Measurements from ENCODE around the gene TMEM9.

DNA sequence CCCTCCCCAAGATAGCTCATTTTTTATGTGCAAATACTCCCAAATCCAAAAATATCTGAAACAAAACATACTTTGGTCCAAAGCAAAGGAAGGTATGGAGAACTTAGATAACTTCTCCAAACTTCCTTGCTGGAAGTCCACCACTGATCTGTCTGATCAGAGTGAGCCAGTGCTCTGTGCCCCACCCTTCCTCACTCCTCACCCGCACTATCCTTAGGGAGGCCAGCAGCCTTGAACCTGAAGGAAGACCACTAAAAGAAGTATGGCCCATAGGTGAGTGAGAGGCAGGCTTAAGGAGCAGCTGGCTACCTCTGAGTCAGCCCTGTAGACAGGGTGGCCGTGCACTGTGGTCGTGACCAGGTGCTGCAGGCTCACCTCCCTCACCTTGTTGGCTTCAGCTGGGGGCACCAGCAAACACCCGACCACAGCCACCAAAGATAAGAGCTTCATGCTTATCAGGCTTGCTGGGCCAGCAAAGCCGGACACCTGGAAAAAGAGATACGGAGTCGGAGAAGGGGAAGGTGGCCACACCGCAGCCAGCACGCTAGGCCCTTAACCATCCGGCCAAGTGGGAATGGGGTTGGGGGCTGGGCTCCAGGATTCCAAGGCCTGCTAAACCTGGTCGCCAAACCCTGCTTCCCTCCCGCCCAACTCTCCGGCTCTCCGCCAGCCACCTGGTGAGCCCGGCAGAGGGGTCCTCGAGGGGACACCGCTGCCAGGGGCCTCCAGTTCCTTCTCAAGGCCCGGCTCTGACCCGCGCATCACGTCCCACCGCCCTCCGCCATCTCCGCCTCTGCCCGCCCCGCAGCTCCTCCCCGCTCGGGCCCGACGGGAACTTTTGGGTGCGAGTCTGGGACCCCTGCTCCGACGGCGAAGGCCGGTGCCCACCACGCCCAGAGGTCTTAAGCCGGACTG, 543 bp downstream of the TMEM9 start:
- TF ChIP-seq POLR2A (IDR thresholded peaks at IDR 0.05; ENCODE audit: low read depth, low read length) (no peak), POLR2AphosphoS5 (IDR thresholded peaks at IDR 0.05; ENCODE audit: low read depth, low read length) (no peak), TAF1 (IDR thresholded peaks at IDR 0.05; ENCODE audit: low read depth, low read length) (no peak)
